LNCAP (cell line): ENCODE data around the gene TLE2.

Source experiments
- CTCF ChIP-seq: fragments of 450-650 bp; IDR thresholded peaks from 2 replicates; pipeline ENCODE4 v1.5.1; 2017; ENCODE audit warnings: mild to moderate bottlenecking

Gene TLE2

GRCh38 chr19:3054265-3054971 lies 25.3 kb upstream of the TLE2 start:
- no peak for TF ChIP-seq CTCF

GRCh38 chr19:3053780-3054179 lies 24.7 kb upstream of the TLE2 start:
- TF ChIP-seq CTCF, result no peak

- no peak for TF ChIP-seq CTCF
Measured at GRCh38 chr19:3053218-3053621, 24.1 kb upstream of the TLE2 start.

GRCh38 chr19:3049089-3049488 lies 20.0 kb upstream of the TLE2 start:
- TF ChIP-seq CTCF, result no peak

GRCh38 chr19:3048190-3048533 lies 19.1 kb upstream of the TLE2 start:
- no peak for TF ChIP-seq CTCF

- TF ChIP-seq CTCF, result no peak
Measured at GRCh38 chr19:3047496-3048189, 18.6 kb upstream of the TLE2 start.

GRCh38 chr19:3046698-3047495 lies 17.8 kb upstream of the TLE2 start:
- TF ChIP-seq CTCF, result no peak
